Esophagus muscularis mucosa (tissue), 4 donors: ENCODE results near the gene DUSP6.

Experiments used
- CTCF ChIP-seq, 3 experiments: fragments of 200-600 bp in 2 of 3; fragments of 450-650 bp in 1 of 3; sonication (generic) in 2 of 3; IDR thresholded peaks; one replicate each; pipeline ENCODE4 v1.5.1; 2017 to 2019; ENCODE audit warnings: antibody characterized with exemption in 3 of 3, mild to moderate bottlenecking in 2 of 3, moderate library complexity in 1 of 3
- EP300 ChIP-seq: sonication (generic); formaldehyde crosslinking; IDR thresholded peaks from one replicate; pipeline ENCODE4 v1.6.1; 2017; ENCODE audit warnings: antibody characterized with exemption
- POLR2A ChIP-seq: fragments of 450-650 bp; IDR thresholded peaks from one replicate; pipeline ENCODE4 v1.6.1; 2017; ENCODE audit warnings: antibody characterized with exemption, moderate library complexity, mild to moderate bottlenecking, low read depth
- POLR2AphosphoS5 ChIP-seq, 2 donors: sonication (generic); formaldehyde crosslinking; IDR thresholded peaks; one replicate each; pipeline ENCODE4 v1.6.1; 2017; ENCODE audit warnings: antibody characterized with exemption in 2 of 2

DNA sequence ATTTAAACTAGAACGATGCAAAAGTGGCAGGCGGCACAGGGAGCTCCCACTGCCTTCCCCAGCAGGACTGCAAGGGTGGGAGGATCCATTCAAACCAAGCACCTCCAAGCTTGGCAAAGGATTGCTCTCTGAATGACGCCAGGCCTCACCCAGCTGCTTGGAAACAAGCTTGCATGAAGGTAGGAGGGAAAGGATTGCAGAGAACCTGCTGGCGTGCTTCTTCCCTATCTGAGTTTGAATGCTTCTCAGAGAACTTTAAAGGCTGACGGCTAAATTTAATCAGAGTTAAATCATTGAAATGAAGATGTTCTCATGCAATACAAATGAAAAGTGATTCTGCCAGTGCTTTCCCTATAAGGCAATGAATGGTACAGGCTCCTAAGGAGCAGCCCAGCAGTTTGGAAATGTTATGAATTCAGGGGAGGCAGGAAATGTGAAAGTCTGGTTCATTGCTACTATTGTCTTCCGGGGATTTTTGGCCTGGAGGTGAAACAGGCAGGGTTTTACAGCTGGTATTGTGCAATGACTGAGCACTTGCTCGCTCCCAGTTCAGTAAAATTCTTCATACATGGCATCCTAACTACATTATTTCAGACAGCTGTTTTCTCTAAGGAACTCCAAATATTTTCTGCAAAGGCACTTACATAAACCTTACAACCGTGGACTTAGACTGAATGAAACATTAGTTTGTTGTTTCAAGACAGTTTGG, 31.9 kb upstream of the DUSP6 start:
- TF ChIP-seq CTCF (IDR thresholded peaks at IDR 0.05) (no peak), POLR2A (no peak), EP300 (no peak), POLR2AphosphoS5 (IDR thresholded peaks at IDR 0.05) (peak; percentile 50 to 68)
